Heart left ventricle (tissue), 16 donors: Measurements from ENCODE around the gene PTCHD1. TPM values are rescaled to one million over a fixed set of nuclear protein-coding genes. Genes with fewer than 3 reads are reported as not detected.

Source experiments
- ATAC-seq, 4 donors: fragments of 200-7000 bp; cut with Tn5 transposase; one replicate each; pipeline ENCODE4 v1.9.1; 2020 to 2022; ENCODE audit warnings: moderate library complexity in 4 of 4, mild to moderate bottlenecking in 3 of 4, moderate number of reproducible peaks in 1 of 4
- DNase-seq, 5 donors: peaks; one replicate each; pipeline ENCODE4 v3.0.0-alpha.2; 2020
- H3K27ac ChIP-seq, 12 donors: fragments of 200-600 bp; sonication (generic) in 4 of 12; one replicate each; pipeline versions ENCODE4 v1.5.0 to v1.8.0; 2016 to 2022; ENCODE audit warnings: mild to moderate bottlenecking in 2 of 12
- H3K27me3 ChIP-seq, 9 donors: fragments of 200-600 bp; sonication (generic) in 2 of 9; one replicate each; pipeline versions ENCODE4 v1.5.1 to v1.8.0; 2016 to 2022; ENCODE audit warnings: mild to moderate bottlenecking in 3 of 9
- H3K36me3 ChIP-seq, 9 donors: fragments of 200-600 bp; sonication (generic) in 2 of 9; one replicate each; pipeline versions ENCODE4 v1.5.0 to v1.8.0; 2018 to 2022; ENCODE audit warnings: mild to moderate bottlenecking in 2 of 9
- H3K4me1 ChIP-seq, 12 donors: fragments of 200-600 bp; sonication (generic) in 4 of 12; one replicate each; pipeline versions ENCODE4 v1.5.0 to v1.8.0; 2016 to 2022; ENCODE audit warnings: mild to moderate bottlenecking in 3 of 12
- H3K4me3 ChIP-seq, 12 donors: fragments of 200-600 bp; sonication (generic) in 4 of 12; one replicate each; pipeline versions ENCODE4 v1.5.0 to v1.8.0; 2017 to 2022; ENCODE audit warnings: mild to moderate bottlenecking in 9 of 12, moderate library complexity in 4 of 12
- H3K9me3 ChIP-seq, 12 donors: fragments of 200-600 bp; sonication (generic) in 4 of 12; one replicate each; pipeline versions ENCODE4 v1.5.0 to v1.8.0; 2016 to 2022; ENCODE audit warnings: mild to moderate bottlenecking in 1 of 12
- POLR2A ChIP-seq, 2 donors: fragments of 450-650 bp; IDR thresholded peaks; one replicate each; pipeline ENCODE4 v1.6.1; 2017; ENCODE audit warnings: antibody characterized with exemption in 2 of 2, mild to moderate bottlenecking in 2 of 2, moderate library complexity in 2 of 2
- WGBS, 4 donors: extraction: QIAGEN DNeasy Blood & Tissue Kit in 2 of 4; methylation state at CpG; one replicate each; pipeline versions ENCODE4 v1.1.5 to v1.1.7; 2013 to 2018; 5-methylcytosine and 5-hydroxymethylcytosine counted together
- intact Hi-C, 10 donors: fragments of 100-400 bp; cut with DNase I; formaldehyde crosslinking; loops; one replicate each; pipeline versions ENCODE4 v1.11.1 to v1.14.2; 2022
- polyA plus RNA-seq, 2 donors: library from polyadenylated mRNA; stranded (reverse); fragments of 200-250 nt; gene quantifications; one replicate each; pipeline ENCODE4 v1.2.3, GENCODE V29; 2013
- total RNA-seq, 9 donors: library from RNA; depleted of rRNA in 2 of 9; stranded (reverse); fragments of >200 nt in 2 of 9; fragmentation: NEBNext Ultra II Directional in 3 of 9; extraction: Animal tissue kit (Norgen Biotek cat#: 25700) in 3 of 9; gene quantifications; one replicate each; pipeline versions ENCODE4 v1.1.0 to v1.2.4, GENCODE V29; 2016 to 2023
- TF ChIP-seq, protein P1 (sequence below), 12 donors: fragments of 200-600 bp; sonication (generic) in 4 of 12; IDR thresholded peaks; one replicate each; pipeline versions ENCODE4 v1.5.0 to v1.8.0; 2018 to 2022; ENCODE audit warnings: antibody characterized with exemption in 12 of 12, mild to moderate bottlenecking in 5 of 12
- donor health status: ischemic (EF 13 %, LVEDD 7.1; RV severe dilation, severe dysfunction).
- donor health status: healthy with polysubstance abuse.
- donor health status: DM: no; HTN: yes; CAD: no.
- donor health status: DM: no; HTN: no; CAD: no.
- donor health status: ischemic (EF 25% LVEDD 6.9; RV normal size, moderate dysfunction).
- donor health status: ischemic (EF 25% LVEDD 5.7; RV mildly dilated, moderate dysfunction).
- donor health status: healthy.
- donor health status: DM: yes; HTN: yes; CAD: no.
- donor health status: ischemic (EF 35%, LVEDD 5.7; RV mildly dilated, moderate dysfunction).
- donor health status: nonischemic (EF 11% LVEDD 7.7; RV severe dilation, severe dysfunction).
- donor health status: DM: yes; HTN: yes; CAD: no.
- donor health status: PGD.
- donor health status: ischemic (EF 29% LVEDD 5.4; RV normal size, mild dysfunction).
- donor health status: nonischemic (EF 23%, LVEDD 6.1; RV moderate dilation, normal function).

Gene PTCHD1
- total and polyA plus RNA-seq, 11 donors: under 0.01 to 0.12 (median 0.07) TPM; not detected in 4

DNA sequence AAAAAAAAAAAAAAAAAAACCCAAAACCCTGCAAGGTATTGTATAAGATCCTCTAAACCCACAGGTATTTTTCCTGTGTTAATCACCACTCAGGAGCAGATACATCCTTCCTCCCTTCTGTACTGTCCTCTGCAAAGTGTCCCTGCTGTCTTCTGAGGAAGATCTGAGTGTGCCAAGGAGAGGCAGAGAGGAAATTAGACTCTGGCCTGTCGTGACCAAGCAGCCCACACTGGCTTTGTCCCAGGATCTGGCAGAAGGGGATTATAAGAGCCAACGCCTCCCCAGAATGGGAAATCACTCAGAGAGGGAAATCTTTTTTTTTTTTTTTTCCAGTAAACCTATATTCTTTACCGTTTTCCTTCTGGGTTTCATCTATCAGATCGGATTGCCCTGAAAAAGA lies 39.6 kb downstream of the PTCHD1 start:
- Histone ChIP-seq H3K27me3 (peaks cover 0 to 16% (median 0%) of the 10 kb centered on the region in 9 donors), H3K27ac (no peak overlapping the region), H3K4me1 (peaks cover 0 to 12% (median 0%) of the 10 kb centered on the region in 12 donors), H3K4me3 (no peak overlapping the region), H3K36me3 (no peaks in the 10 kb centered on the region), H3K9me3 (no peaks in the 10 kb centered on the region)
- intact Hi-C loops: no loop called here
- no peak for TF ChIP-seq POLR2A (IDR thresholded peaks at IDR 0.05)
- TF ChIP-seq, protein P1, sequence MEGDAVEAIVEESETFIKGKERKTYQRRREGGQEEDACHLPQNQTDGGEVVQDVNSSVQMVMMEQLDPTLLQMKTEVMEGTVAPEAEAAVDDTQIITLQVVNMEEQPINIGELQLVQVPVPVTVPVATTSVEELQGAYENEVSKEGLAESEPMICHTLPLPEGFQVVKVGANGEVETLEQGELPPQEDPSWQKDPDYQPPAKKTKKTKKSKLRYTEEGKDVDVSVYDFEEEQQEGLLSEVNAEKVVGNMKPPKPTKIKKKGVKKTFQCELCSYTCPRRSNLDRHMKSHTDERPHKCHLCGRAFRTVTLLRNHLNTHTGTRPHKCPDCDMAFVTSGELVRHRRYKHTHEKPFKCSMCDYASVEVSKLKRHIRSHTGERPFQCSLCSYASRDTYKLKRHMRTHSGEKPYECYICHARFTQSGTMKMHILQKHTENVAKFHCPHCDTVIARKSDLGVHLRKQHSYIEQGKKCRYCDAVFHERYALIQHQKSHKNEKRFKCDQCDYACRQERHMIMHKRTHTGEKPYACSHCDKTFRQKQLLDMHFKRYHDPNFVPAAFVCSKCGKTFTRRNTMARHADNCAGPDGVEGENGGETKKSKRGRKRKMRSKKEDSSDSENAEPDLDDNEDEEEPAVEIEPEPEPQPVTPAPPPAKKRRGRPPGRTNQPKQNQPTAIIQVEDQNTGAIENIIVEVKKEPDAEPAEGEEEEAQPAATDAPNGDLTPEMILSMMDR (IDR thresholded peaks at IDR 0.05): no peak
- 26 to 62% (median 42%) methylated on average over 4 of the region's 4 CpGs for WGBS, 4 donors
- ATAC-seq: no peak
- DNase-seq: no peak

DNA sequence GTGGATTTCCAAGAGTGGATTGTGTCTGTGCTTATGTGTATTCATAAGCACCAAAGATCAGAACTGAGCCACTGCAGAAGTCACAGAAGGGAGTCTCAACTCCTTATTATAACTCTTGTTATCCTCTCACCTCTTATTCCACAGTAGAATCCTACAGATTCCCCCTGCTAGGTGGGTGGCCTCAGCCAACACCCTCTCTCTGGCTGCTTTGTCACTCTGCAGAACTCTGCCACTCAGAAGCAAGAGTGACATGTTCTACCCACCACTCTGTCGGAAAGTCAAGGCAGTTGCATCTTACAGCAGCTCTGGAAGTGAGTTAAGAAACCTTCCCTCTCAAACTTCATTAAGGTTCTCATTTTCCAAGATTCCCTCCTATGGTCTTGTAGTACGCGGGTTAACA lies 41.9 kb downstream of the PTCHD1 start:
- Histone ChIP-seq H3K36me3 (no peaks in the 10 kb centered on the region), H3K9me3 (no peaks in the 10 kb centered on the region), H3K27me3 (peaks cover 0 to 12% (median 0%) of the 10 kb centered on the region in 9 donors), H3K27ac (peak overlapping the region in 1 of 12 donors; percentile 2), H3K4me3 (no peak overlapping the region), H3K4me1 (peaks cover 0 to 12% (median 0%) of the 10 kb centered on the region in 12 donors)
- ATAC-seq: no peak
- DNase-seq: no peak
- intact Hi-C loops: no loop called here
- WGBS, 4 donors: 89 to 97% (median 96%) methylated on average over 3 of the region's 3 CpGs
- TF ChIP-seq POLR2A (IDR thresholded peaks at IDR 0.05): no peak
- TF ChIP-seq, protein P1 (IDR thresholded peaks at IDR 0.05): no peak

DNA sequence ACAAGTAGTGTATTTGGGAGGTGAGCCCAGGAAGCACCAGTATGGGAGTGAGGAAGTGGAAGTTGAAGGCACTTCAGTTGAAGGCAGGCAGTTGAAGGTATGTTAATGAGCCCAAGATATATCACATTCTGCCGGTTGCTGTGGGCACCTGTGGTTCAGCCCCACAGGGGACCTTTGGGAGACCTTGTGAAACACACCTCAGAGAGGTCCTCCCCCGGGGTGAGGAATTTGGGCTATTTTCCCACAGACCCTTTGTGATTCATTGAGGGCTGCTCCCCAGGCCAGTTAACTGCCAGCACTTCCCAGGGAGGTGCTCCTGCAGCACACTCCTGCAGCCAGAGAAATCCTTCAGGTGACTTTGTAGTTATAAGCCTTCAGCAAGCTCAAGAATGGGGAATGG lies 45.9 kb downstream of the PTCHD1 start:
- no peak for DNase-seq
- no peak for ATAC-seq
- 28 to 53% (median 42%) methylated on average over 2 of the region's 2 CpGs for WGBS, 4 donors
- no peak for TF ChIP-seq POLR2A (IDR thresholded peaks at IDR 0.05)
- TF ChIP-seq, protein P1 (IDR thresholded peaks at IDR 0.05): no peak
- Histone ChIP-seq H3K4me1 (no peaks in the 10 kb centered on the region), H3K36me3 (no peaks in the 10 kb centered on the region), H3K27me3 (peaks cover 0 to 15% (median 0%) of the 10 kb centered on the region in 9 donors), H3K9me3 (no peaks in the 10 kb centered on the region), H3K27ac (peak overlapping the region in 1 of 12 donors; percentile 8), H3K4me3 (no peak overlapping the region)
- intact Hi-C loops: no loop called here

DNA sequence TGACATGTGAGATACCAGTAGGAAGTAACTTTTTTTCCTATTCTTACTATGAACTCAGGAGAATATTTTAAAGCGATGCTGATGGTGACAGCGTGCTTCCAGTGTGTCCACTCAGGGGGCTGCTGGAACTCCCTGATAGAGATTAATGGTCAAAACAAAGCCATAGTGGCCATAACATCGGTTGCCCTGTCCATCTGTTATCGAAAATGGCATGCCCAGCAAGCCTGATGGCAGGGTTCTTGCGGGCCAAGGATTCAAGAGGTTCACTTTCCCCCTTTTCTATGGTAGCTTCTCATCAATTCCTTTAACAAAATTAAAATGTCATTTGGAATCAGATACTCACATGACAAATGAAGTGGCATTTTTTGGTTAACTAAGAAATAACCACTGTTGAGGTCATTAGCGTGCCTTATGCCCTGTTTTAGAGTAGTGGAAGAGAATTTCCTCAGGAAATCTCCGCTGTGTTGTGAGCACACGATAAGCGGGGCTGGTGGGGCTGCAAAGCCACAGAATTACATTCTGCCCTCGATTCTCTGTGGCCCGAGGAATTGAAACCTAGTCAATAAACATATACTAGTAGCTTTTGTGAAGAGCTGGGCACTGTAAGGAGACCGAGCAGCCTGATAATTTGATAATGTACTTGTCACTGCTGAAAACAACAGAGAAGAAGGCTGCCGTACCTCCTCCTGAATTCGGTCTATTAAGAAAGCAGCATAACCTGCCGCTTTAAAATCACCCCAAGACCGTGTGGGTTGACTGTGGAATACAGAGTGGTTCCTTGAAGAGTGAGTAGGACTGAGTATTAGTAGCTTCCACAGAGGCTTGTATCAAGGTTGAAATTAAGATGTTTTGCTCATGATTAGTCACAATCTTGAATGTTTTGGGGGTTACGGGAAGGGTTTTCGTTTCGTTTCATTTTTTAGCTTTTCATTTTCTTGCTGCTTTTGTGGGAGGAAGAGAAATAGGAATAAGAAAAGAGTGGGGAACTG lies 46.7 kb downstream of the PTCHD1 start:
- Histone ChIP-seq H3K36me3 (no peaks in the 10 kb centered on the region), H3K4me3 (no peak overlapping the region), H3K4me1 (no peaks in the 10 kb centered on the region), H3K27me3 (peaks cover 0 to 17% (median 0%) of the 10 kb centered on the region in 9 donors), H3K9me3 (no peaks in the 10 kb centered on the region), H3K27ac (no peak overlapping the region)
- TF ChIP-seq, protein P1 (IDR thresholded peaks at IDR 0.05): no peak
- TF ChIP-seq POLR2A (IDR thresholded peaks at IDR 0.05): no peak
- DNase-seq: no peak
- intact Hi-C loops: no loop called here
- ATAC-seq: no peak
- 74 to 83% (median 79%) methylated on average over 19 of the region's 19 CpGs for WGBS, 4 donors
